H1 (cell line): ENCODE data around the gene DOCK10. TPM values are rescaled to one million over a fixed set of nuclear protein-coding genes. Genes with fewer than 3 reads are reported as not detected.

Source experiments
- CTCF ChIA-PET: fragments of 300-600 bp; sonication (Branson Sonifier 250); formaldehyde crosslinking; loops from one replicate; lab custom pipeline; 2021; ENCODE audit not compliant: partially characterized antibody; lab: Charles Lee
- POLR2A ChIA-PET: fragments of 300-600 bp; sonication (Branson Sonifier 250); formaldehyde crosslinking; loops from one replicate; lab custom pipeline; 2021; ENCODE audit warnings: inconsistent platforms; ENCODE audit not compliant: partially characterized antibody; lab: Charles Lee
- DNase-seq, 2 experiments: peaks; one replicate each; pipeline versions ENCODE4 v3.0.0 to v3.0.0-alpha.2; 2010 to 2022; ENCODE audit warnings: low spot score in 2 of 2, low read depth in 1 of 2, mixed read lengths in 1 of 2
- FAIRE-seq: peaks from 2 replicates; lab custom pipeline; 2011; peaks lifted over from hg19 to GRCh38; lab: Jason Lieb, UNC
- H2AFZ ChIP-seq: 2 replicates; pipeline ENCODE4 v1.8.1; 2012; ENCODE audit warnings: low read length, inconsistent platforms
- H2AK5ac ChIP-seq: 2 replicates; pipeline ENCODE4 v1.6.1; 2013; ENCODE audit warnings: low read depth, low read length
- H2BK120ac ChIP-seq: replicated peaks from 2 replicates; pipeline ENCODE3; 2013; ENCODE audit warnings: low read depth, low read length, inconsistent platforms
- H2BK12ac ChIP-seq: 2 replicates; pipeline ENCODE4 v1.6.1; 2013; ENCODE audit warnings: low read depth, low read length
- H2BK15ac ChIP-seq: 2 replicates; pipeline ENCODE4 v1.6.1; 2013; ENCODE audit warnings: low read length
- H2BK20ac ChIP-seq: 2 replicates; pipeline ENCODE4 v1.6.1; 2013; ENCODE audit warnings: low read length
- H2BK5ac ChIP-seq: 2 replicates; pipeline ENCODE4 v1.6.1; 2013; ENCODE audit warnings: low read depth, low read length
- H3K14ac ChIP-seq: 2 replicates; pipeline ENCODE4 v1.6.1; 2013; ENCODE audit warnings: inconsistent platforms; ENCODE audit not compliant: insufficient read length
- H3K18ac ChIP-seq: 2 replicates; pipeline ENCODE4 v1.6.1; 2013; ENCODE audit warnings: low read length; ENCODE audit errors: extremely low read depth
- H3K23ac ChIP-seq: 2 replicates; pipeline ENCODE4 v1.6.1; 2013; ENCODE audit warnings: inconsistent platforms; ENCODE audit not compliant: insufficient read length
- H3K23me2 ChIP-seq: 2 replicates; pipeline ENCODE4 v1.6.1; 2013; ENCODE audit warnings: low read depth, low read length
- H3K27ac ChIP-seq: 2 replicates; pipeline ENCODE4 v1.6.1; 2011; ENCODE audit warnings: low read depth, low read length, inconsistent platforms
- H3K27me3 ChIP-seq, 4 experiments: replicated peaks in 1 of 4; 1 replicate in 1 of 4; 2 replicates in 3 of 4; pipeline versions ENCODE4 v1.6.1 to v1.8.1; 2011 to 2013; ENCODE audit warnings: low read length in 3 of 4, mild to moderate bottlenecking in 3 of 4, inconsistent platforms in 2 of 4, mixed read lengths in 2 of 4, moderate library complexity in 1 of 4; ENCODE audit not compliant: control insufficient read depth in 3 of 4, insufficient read depth in 3 of 4; ENCODE audit errors: extremely low read depth in 1 of 4
- H3K36me3 ChIP-seq, 4 experiments: 2 replicates each; pipeline versions ENCODE4 v1.6.1 to v1.8.1; 2011 to 2013; ENCODE audit warnings: mild to moderate bottlenecking in 4 of 4, low read length in 3 of 4, moderate library complexity in 2 of 4, control low read depth in 1 of 4, inconsistent platforms in 1 of 4; ENCODE audit not compliant: insufficient read depth in 4 of 4, control insufficient read depth in 2 of 4
- H3K4ac ChIP-seq: replicated peaks from 2 replicates; pipeline ENCODE3; 2013; ENCODE audit warnings: low read length, low read depth, mixed read lengths, inconsistent platforms; ENCODE audit not compliant: insufficient read length
- H3K4me1 ChIP-seq, 4 experiments: replicated peaks in 1 of 4; 1 replicate in 1 of 4; 2 replicates in 3 of 4; pipeline versions ENCODE4 v1.6.1 to v1.8.1; 2011 to 2013; ENCODE audit warnings: low read length in 3 of 4, inconsistent platforms in 2 of 4, mixed read lengths in 1 of 4; ENCODE audit not compliant: insufficient read depth in 4 of 4, control insufficient read depth in 3 of 4
- H3K4me2 ChIP-seq, 2 experiments: 2 replicates each; pipeline versions ENCODE4 v1.6.1 to v1.8.1; 2011 to 2013; ENCODE audit warnings: low read depth in 2 of 2, low read length in 2 of 2, control low read depth in 1 of 2, inconsistent platforms in 1 of 2, mild to moderate bottlenecking in 1 of 2; ENCODE audit not compliant: insufficient read depth in 1 of 2
- H3K4me3 ChIP-seq, 4 experiments: fragments of 200-600, 300-600 bp in 1 of 4; sonication (generic), shearing (Covaris generic), sonication (Bioruptor Twin) in 1 of 4; 2 replicates each; pipeline versions ENCODE4 v1.5.1 to v1.8.1; 2011 to 2016; ENCODE audit warnings: low read length in 4 of 4, low read depth in 3 of 4, control low read depth in 2 of 4, inconsistent platforms in 2 of 4, mild to moderate bottlenecking in 2 of 4, mixed read lengths in 1 of 4, moderate library complexity in 1 of 4; ENCODE audit not compliant: insufficient read depth in 2 of 4; ENCODE audit errors: extremely low read depth in 1 of 4
- H3K56ac ChIP-seq: replicated peaks from 2 replicates; pipeline ENCODE3; 2013; ENCODE audit warnings: low read depth, mild to moderate bottlenecking, mixed read lengths, low read length, inconsistent platforms; ENCODE audit not compliant: insufficient read length
- H3K79me1 ChIP-seq: 2 replicates; pipeline ENCODE4 v1.6.1; 2013; ENCODE audit warnings: low read depth, low read length, control low read depth
- H3K79me2 ChIP-seq, 2 experiments: 2 replicates each; pipeline versions ENCODE4 v1.6.1 to v1.8.1; 2012 to 2013; ENCODE audit warnings: low read length in 2 of 2, mild to moderate bottlenecking in 2 of 2, inconsistent platforms in 1 of 2; ENCODE audit not compliant: insufficient read depth in 2 of 2, control insufficient read depth in 1 of 2
- H3K9ac ChIP-seq, 4 experiments: replicated peaks in 1 of 4; 1 replicate in 1 of 4; 2 replicates in 3 of 4; pipeline versions ENCODE4 v1.6.1 to v1.8.1; 2011 to 2013; ENCODE audit warnings: low read depth in 3 of 4, low read length in 3 of 4, control low read depth in 2 of 4, mild to moderate bottlenecking in 2 of 4, moderate library complexity in 2 of 4, inconsistent platforms in 1 of 4; ENCODE audit errors: extremely low read depth in 1 of 4
- H3K9me3 ChIP-seq, 2 experiments: 2 replicates each; pipeline versions ENCODE4 v1.6.1 to v1.8.1; 2012 to 2013; ENCODE audit warnings: mild to moderate bottlenecking in 2 of 2, moderate library complexity in 2 of 2, control low read depth in 1 of 2, inconsistent platforms in 1 of 2, low read depth in 1 of 2, low read length in 1 of 2, mixed read lengths in 1 of 2; ENCODE audit not compliant: insufficient read depth in 2 of 2
- H4K20me1 ChIP-seq, 2 experiments: replicated peaks in 1 of 2; 2 replicates each; pipeline versions ENCODE3 to v1.8.1; 2011 to 2013; ENCODE audit warnings: inconsistent platforms in 2 of 2, low read length in 2 of 2, mild to moderate bottlenecking in 1 of 2; ENCODE audit not compliant: insufficient read depth in 2 of 2, control insufficient read depth in 1 of 2
- H4K5ac ChIP-seq: 2 replicates; pipeline ENCODE4 v1.6.1; 2013; ENCODE audit warnings: low read length, low read depth, mixed read lengths, inconsistent platforms; ENCODE audit not compliant: insufficient read length
- H4K8ac ChIP-seq: 2 replicates; pipeline ENCODE4 v1.8.0; 2013; ENCODE audit warnings: mild to moderate bottlenecking, moderate library complexity, low read length, inconsistent platforms; ENCODE audit not compliant: insufficient read depth; ENCODE audit errors: extremely low read depth
- H4K91ac ChIP-seq: replicated peaks from 2 replicates; pipeline ENCODE3; 2013; ENCODE audit warnings: low read length, mixed read lengths, inconsistent platforms; ENCODE audit not compliant: insufficient read length
- CEBPB ChIP-seq: IDR thresholded peaks from 2 replicates; pipeline ENCODE4 v1.6.1; 2012; ENCODE audit warnings: low read depth, low read length
- EZH2 ChIP-seq: fragments of 200-600 bp; sonication (generic); IDR thresholded peaks from 2 replicates; pipeline ENCODE4 v1.7.1; 2012; ENCODE audit warnings: low read depth, mild to moderate bottlenecking, moderate library complexity, low read length, inconsistent platforms; ENCODE audit not compliant: severe bottlenecking
- GTF2F1 ChIP-seq: IDR thresholded peaks from 2 replicates; pipeline ENCODE4 v1.6.1; 2012; ENCODE audit warnings: low read depth, low read length, improper control_type of control experiment, borderline replicate concordance
- HDAC2 ChIP-seq, 2 experiments: fragments of 300-600 bp in 1 of 2; sonication (generic) in 1 of 2; IDR thresholded peaks; 2 replicates each; pipeline ENCODE4 v1.6.1; 2011 to 2012; ENCODE audit warnings: low read depth in 2 of 2, low read length in 2 of 2, mild to moderate bottlenecking in 2 of 2, moderate library complexity in 2 of 2, borderline replicate concordance in 1 of 2, inconsistent platforms in 1 of 2
- HDAC6 ChIP-seq: IDR thresholded peaks from one replicate; pipeline ENCODE4 v1.7.1; 2012; ENCODE audit warnings: low read depth, mild to moderate bottlenecking, inconsistent platforms, low read length, moderate library complexity
- JUN ChIP-seq: IDR thresholded peaks from 2 replicates; pipeline ENCODE4 v1.6.1; 2011; ENCODE audit warnings: low read depth, mild to moderate bottlenecking, improper control_type of control experiment, low read length
- KDM4A ChIP-seq: IDR thresholded peaks from one replicate; pipeline ENCODE4 v1.7.1; 2012; ENCODE audit warnings: low read depth, mild to moderate bottlenecking, moderate library complexity, low read length, inconsistent platforms; ENCODE audit not compliant: severe bottlenecking
- KDM5A ChIP-seq: fragments of 200-600 bp; IDR thresholded peaks from 2 replicates; pipeline ENCODE4 v1.7.1; 2012; ENCODE audit warnings: mild to moderate bottlenecking, low read length, inconsistent platforms, mixed read lengths
- POLR2A ChIP-seq, 2 experiments: IDR thresholded peaks; 1 replicate in 1 of 2; 2 replicates in 1 of 2; pipeline ENCODE4 v1.6.1; 2011; ENCODE audit warnings: low read depth in 2 of 2, low read length in 2 of 2, mild to moderate bottlenecking in 2 of 2; ENCODE audit errors: control extremely low read depth in 1 of 2
- RXRA ChIP-seq: IDR thresholded peaks from 2 replicates; pipeline ENCODE4 v1.6.1; 2011; ENCODE audit warnings: low read depth, mild to moderate bottlenecking, low read length, moderate library complexity; ENCODE audit not compliant: insufficient read depth
- SAP30 ChIP-seq: fragments of 300-600 bp; sonication (generic); IDR thresholded peaks from 2 replicates; pipeline ENCODE4 v1.7.1; 2012; ENCODE audit warnings: low read length, moderate library complexity, mild to moderate bottlenecking, inconsistent platforms; ENCODE audit not compliant: insufficient read depth, insufficient replicate concordance
- SRF ChIP-seq: IDR thresholded peaks from 2 replicates; pipeline ENCODE4 v1.6.1; 2011; ENCODE audit warnings: mild to moderate bottlenecking, low read depth, low read length, moderate library complexity
- SUZ12 ChIP-seq: fragments of 200-600 bp; sonication (generic); IDR thresholded peaks from 2 replicates; pipeline ENCODE4 v1.6.1; 2012; ENCODE audit warnings: mild to moderate bottlenecking, inconsistent platforms, low read length, moderate library complexity, mixed read lengths
- WGBS, 2 experiments: shearing (Covaris generic) in 1 of 2; methylation state at CpG; one replicate each; pipeline versions ENCODE4 v1.1.6 to v1.1.7; 2013 to 2015; ENCODE audit warnings: low lambda C conversion rate in 2 of 2, mixed read lengths in 2 of 2, inconsistent platforms in 1 of 2, low coverage in 1 of 2, missing lambda C conversion rate in 1 of 2; ENCODE audit not compliant: insufficient replicate concordance in 2 of 2, insufficient coverage in 1 of 2, insufficient read length in 1 of 2; ENCODE audit errors: extremely low coverage in 1 of 2, missing lambda C conversion rate in 1 of 2; 5-methylcytosine and 5-hydroxymethylcytosine counted together
- polyA plus RNA-seq, 7 experiments: library from polyadenylated mRNA; depleted of rRNA in 3 of 7; stranded (reverse) in 5 of 7; unstranded in 2 of 7; fragments of >200 nt in 5 of 7; fragments of 200-250 nt in 2 of 7; gene quantifications; 1 replicate in 5 of 7; 2 replicates in 1 of 7; 4 replicates in 1 of 7; pipeline versions ENCODE4 v1.2.1 to v1.2.3, GENCODE V29; 2011 to 2013; ENCODE audit warnings: missing spikeins in 2 of 7, mixed read lengths in 2 of 7
- total RNA-seq: library from RNA; stranded (reverse); fragmentation: NEBNext Ultra II Directional; extraction: Animal tissue kit (Norgen Biotek cat#: 25700); gene quantifications from 2 replicates; pipeline ENCODE4 v1.2.1, GENCODE V29; 2021
- TF ChIP-seq, protein P1 (sequence below): IDR thresholded peaks from 2 replicates; pipeline ENCODE4 v1.6.1; 2011; ENCODE audit warnings: low read depth, mild to moderate bottlenecking, low read length; ENCODE audit not compliant: insufficient read depth

Gene DOCK10
- total and polyA plus RNA-seq, 2 of the 8 experiments (the other 6 are each of a cell fraction or from before 2014, with no cell fraction given) = 0.33 to 1.6 TPM

DNA sequence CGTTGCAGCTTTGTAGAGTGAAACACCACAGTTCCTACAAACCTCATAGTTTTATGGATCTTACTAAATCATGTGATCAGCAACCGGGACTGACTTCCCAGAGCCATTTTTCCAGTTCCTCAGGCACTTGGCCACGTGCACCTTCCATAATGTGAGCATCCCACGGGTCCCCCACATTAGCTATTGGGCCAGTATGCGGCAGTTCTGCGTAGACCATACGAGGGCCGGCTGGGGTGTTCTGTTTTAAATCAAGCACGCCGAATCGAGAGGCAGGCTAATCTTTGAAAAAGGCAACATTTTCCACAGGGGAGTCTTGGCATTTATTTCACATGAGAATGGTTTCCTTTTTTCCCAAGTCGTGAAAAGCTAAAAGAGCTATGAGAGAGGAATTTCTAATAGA, 190.5 kb downstream of the DOCK10 start:
- Histone ChIP-seq H3K9me3 (no peaks in the 10 kb centered on the region), H3K27ac (no peak overlapping the region), H3K36me3 (no peaks in the 10 kb centered on the region), H2BK120ac (no peak overlapping the region), H2BK15ac (no peak overlapping the region), H3K79me2 (no peaks in the 10 kb centered on the region), H3K4ac (no peak overlapping the region), H3K27me3 (no peaks in the 10 kb centered on the region), H3K14ac (no peak overlapping the region), H3K23me2 (no peaks in the 10 kb centered on the region), H3K4me1 (no peaks in the 10 kb centered on the region), H2AFZ (no peak overlapping the region), H3K4me3 (no peak overlapping the region), H4K8ac (no peak overlapping the region), H2BK12ac (no peak overlapping the region), H4K20me1 (no peaks in the 10 kb centered on the region), H3K18ac (no peak overlapping the region), H3K23ac (no peak overlapping the region), H2BK20ac (no peak overlapping the region), H3K4me2 (no peak overlapping the region), H3K79me1 (no peaks in the 10 kb centered on the region), H2BK5ac (no peak overlapping the region), H4K5ac (no peak overlapping the region), H3K9ac (no peak overlapping the region), H4K91ac (no peak overlapping the region), H3K56ac (no peak overlapping the region), H2AK5ac (no peak overlapping the region)
- DNase-seq = no peak
- FAIRE-seq = no peak
- 90% methylated on average over 12 of the region's 12 CpGs; no CpG with 5 or more reads in 1 of the 2 experiments for WGBS, 2 experiments
- CTCF ChIA-PET = interaction anchor here (0.9 to 1.9 kb wide), 2 partner anchors 22 to 150 kb away, joined by 3 to 11 read pairs; no protein-coding TSS in a partner anchor
- POLR2A ChIA-PET = no interaction called here
- TF ChIP-seq, protein P1, sequence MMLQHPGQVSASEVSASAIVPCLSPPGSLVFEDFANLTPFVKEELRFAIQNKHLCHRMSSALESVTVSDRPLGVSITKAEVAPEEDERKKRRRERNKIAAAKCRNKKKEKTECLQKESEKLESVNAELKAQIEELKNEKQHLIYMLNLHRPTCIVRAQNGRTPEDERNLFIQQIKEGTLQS = no peak
- TF ChIP-seq SRF (no peak), GTF2F1 (no peak), CEBPB (no peak), KDM5A (no peak), SUZ12 (no peak), HDAC2 (IDR thresholded peaks at IDR 0.05; ENCODE audit: borderline replicate concordance in 1 of 2, low read depth in 2 of 2, low read length in 2 of 2) (no peak), SAP30 (no peak), EZH2 (no peak), RXRA (no peak), HDAC6 (no peak), KDM4A (no peak), POLR2A (IDR thresholded peaks at IDR 0.05; ENCODE audit: control extremely low read depth in 1 of 2, low read depth in 2 of 2, low read length in 2 of 2) (no peak), JUN (no peak)
